Measurements from ENCODE around the gene TMEM59.

GRCh38 chr1:54081306-54082270, 28.6 kb upstream of the TMEM59 start:
- TF ChIP-seq CTCF (IDR thresholded peaks at IDR 0.05), result peak; percentile 49 to 84 (median 73)
- TF ChIP-seq POLR2A (IDR thresholded peaks at IDR 0.05), result no peak

All from esophagus squamous epithelium (tissue), 4 donors.